Type B pancreatic cell (in vitro differentiated cells): Measurements from ENCODE around the gene BTG2. TPM values are rescaled to one million over a fixed set of nuclear protein-coding genes. Genes with fewer than 3 reads are reported as not detected.
A peak's percentile ranks its signal among the peaks of the same experiment; 100 is the strongest.

Experiments used
- DNase-seq: peaks from one replicate; pipeline ENCODE4 v3.0.0; 2021; ENCODE audit warnings: mixed read lengths; ENCODE audit not compliant: unreplicated experiment; ENCODE audit errors: extremely low spot score
- H3K27ac Mint-ChIP-seq: 2 replicates; pipeline ENCODE4 v1.8.0; 2021; ENCODE audit warnings: mild to moderate bottlenecking, mixed read lengths
- H3K27me3 Mint-ChIP-seq: 2 replicates; pipeline ENCODE4 v1.8.0; 2021; ENCODE audit warnings: mixed read lengths
- H3K36me3 Mint-ChIP-seq: 2 replicates; pipeline ENCODE4 v1.8.0; 2021; ENCODE audit warnings: mixed read lengths
- H3K4me1 Mint-ChIP-seq: one replicate; pipeline ENCODE4 v1.8.0; 2021; ENCODE audit warnings: mixed read lengths; ENCODE audit not compliant: unreplicated experiment
- H3K4me3 Mint-ChIP-seq: 2 replicates; pipeline ENCODE4 v1.8.0; 2021; ENCODE audit warnings: mild to moderate bottlenecking, mixed read lengths
- H3K9me3 Mint-ChIP-seq: 2 replicates; pipeline ENCODE4 v1.8.0; 2021; ENCODE audit warnings: mixed read lengths
- CTCF ChIP-seq: fragments of 200-600 bp; sonication (generic); conservative IDR thresholded peaks from 2 replicates; pipeline ENCODE4 v1.5.0; 2021; ENCODE audit warnings: antibody characterized with exemption, mild to moderate bottlenecking
- total RNA-seq: library from RNA; stranded (reverse); gene quantifications from 2 replicates; pipeline ENCODE4 v1.2.1, GENCODE V29; 2021; ENCODE audit warnings: low replicate concordance

The BTG2 gene
- total RNA-seq, 1 donor from 2014 or later: 49.8 TPM

DNA sequence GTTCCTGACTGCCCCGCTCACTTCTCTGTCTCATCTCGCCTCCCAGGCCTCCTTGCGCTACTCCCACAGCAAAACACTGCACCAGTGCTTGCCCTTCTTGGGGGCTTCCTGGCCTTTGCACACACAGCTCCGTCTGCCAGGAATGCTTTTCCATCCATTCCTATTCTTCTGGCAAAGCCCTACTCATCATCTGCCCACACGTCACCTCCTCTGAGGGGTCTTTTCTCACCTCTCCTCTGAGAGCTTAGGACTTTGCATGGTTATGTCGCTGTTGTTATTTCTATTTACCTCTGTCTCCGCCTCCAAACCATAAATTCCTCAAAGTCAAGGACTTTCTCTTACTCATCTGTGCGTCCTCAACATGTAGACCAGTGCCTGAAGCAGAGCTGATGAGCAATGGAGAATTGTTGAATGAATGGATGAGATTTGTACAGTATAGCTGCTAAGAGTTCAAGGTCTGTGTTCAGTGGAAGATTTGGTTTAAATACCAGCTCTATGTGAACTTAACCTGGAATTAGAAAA, 26.4 kb upstream of the BTG2 start:
- Mint-ChIP-seq H3K36me3 (no peaks in the 10 kb centered on the region), H3K4me3 (peak overlapping the region; percentile 54), H3K27me3 (no peaks in the 10 kb centered on the region), H3K9me3 (no peaks in the 10 kb centered on the region), H3K4me1 (peaks cover 46% of the 10 kb centered on the region), H3K27ac (peak overlapping the region; percentile 61)
- no peak for TF ChIP-seq CTCF
- no peak for DNase-seq

DNA sequence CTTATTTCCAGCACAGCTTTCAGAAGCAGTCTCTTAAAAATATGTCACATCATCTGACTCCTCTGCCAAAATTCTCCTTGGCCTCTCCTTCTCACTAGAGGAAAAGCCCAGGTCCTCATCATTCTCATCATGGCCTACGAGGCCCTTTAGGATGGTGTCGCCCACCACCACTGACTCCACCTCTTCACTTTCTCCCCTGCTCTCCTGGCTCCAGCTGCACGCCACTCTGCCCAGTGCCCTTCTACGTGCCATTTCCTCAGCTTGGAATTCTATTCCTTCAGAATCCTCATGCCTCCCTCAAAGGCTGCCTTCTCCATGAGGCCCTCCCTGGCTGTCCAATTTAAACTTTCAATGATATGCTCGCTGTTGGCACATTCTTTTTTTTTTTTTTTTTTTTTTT, 25.3 kb upstream of the BTG2 start:
- peaks cover 45% of the 10 kb centered on the region for H3K4me1 Mint-ChIP-seq
- DNase-seq: no peak
- no peaks in the 10 kb centered on the region for H3K36me3 Mint-ChIP-seq
- no peaks in the 10 kb centered on the region for H3K27me3 Mint-ChIP-seq
- TF ChIP-seq CTCF: no peak
- H3K4me3 Mint-ChIP-seq: no peak overlapping the region
- H3K27ac Mint-ChIP-seq: peak overlapping the region; percentile 18
- no peaks in the 10 kb centered on the region for H3K9me3 Mint-ChIP-seq

DNA sequence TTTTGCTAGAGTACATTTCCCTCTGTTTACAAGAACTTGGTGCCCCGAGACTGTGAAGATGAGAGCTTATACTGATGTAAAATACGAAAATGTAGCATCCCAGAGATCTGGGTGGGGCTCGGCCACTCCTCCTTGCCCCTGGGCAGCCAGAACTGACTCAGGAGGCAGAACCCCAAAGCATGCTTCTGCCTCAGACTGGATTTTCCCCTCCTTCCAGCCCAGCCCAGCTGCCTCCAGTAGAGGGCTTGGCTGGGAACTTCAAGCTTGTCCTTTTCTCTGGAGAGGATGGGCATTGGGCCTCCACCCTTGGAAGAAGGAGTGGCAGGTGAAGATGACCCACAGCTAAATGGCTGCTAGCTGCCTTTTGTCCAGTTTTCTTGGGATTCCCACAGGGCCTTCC, 24.3 kb upstream of the BTG2 start:
- TF ChIP-seq CTCF: no peak
- H3K27me3 Mint-ChIP-seq: no peaks in the 10 kb centered on the region
- H3K27ac Mint-ChIP-seq: peak overlapping the region; percentile 82
- H3K9me3 Mint-ChIP-seq: no peaks in the 10 kb centered on the region
- DNase-seq: no peak
- H3K4me3 Mint-ChIP-seq: no peak overlapping the region
- H3K4me1 Mint-ChIP-seq: peaks cover 44% of the 10 kb centered on the region
- H3K36me3 Mint-ChIP-seq: no peaks in the 10 kb centered on the region

GRCh38 chr1:203281851-203282661, 23.3 kb upstream of the BTG2 start:
- H3K4me3 Mint-ChIP-seq: no peak overlapping the region
- H3K9me3 Mint-ChIP-seq: no peaks in the 10 kb centered on the region
- DNase-seq: no peak
- TF ChIP-seq CTCF: no peak
- no peaks in the 10 kb centered on the region for H3K36me3 Mint-ChIP-seq
- H3K27me3 Mint-ChIP-seq: no peaks in the 10 kb centered on the region
- peak overlapping the region; percentile 83 for H3K27ac Mint-ChIP-seq
- peaks cover 52% of the 10 kb centered on the region for H3K4me1 Mint-ChIP-seq

DNA sequence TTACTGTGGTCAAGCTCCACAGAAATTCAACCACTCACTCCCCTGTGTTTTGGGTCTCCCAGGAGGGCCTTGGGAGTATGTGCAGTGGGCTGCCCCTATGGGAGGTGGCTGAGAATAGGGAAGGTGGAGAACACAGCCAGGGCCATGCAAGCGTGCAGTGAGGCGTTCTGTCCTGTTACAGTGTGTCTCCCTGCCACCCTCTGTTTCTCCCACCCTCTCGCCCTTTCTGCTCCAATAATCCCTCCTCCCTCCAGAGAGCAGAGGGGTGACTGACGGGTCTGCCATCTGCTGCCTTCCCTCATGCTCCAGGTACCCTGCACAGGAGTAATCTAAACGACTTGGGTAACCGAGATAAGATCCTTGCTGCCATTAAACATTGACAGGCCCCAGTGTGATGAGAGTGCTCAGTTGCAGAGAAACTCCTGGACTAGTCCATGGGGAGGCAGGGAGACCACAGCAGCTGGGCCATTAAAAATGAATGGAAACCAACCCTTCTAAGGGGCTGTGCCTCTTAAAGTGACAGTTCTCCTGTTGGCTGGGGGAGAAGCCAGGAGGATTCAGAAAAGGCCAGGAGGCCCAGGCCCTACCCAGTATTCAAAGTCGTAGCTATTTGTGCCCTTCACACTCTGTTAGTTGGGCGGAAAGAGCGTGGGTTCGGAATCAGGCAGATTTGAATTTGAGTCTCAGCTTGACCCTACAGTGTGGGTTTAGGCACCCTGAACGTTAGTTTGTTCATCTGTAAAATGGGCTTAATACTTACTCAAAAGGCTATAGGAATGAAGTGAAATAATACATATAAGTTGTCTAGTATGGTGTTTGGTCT, 22.4 kb upstream of the BTG2 start:
- Mint-ChIP-seq H3K9me3 (no peaks in the 10 kb centered on the region), H3K27me3 (no peaks in the 10 kb centered on the region), H3K4me1 (peaks cover 58% of the 10 kb centered on the region), H3K4me3 (peak overlapping the region; percentile 21), H3K27ac (peak overlapping the region; percentile 83), H3K36me3 (no peaks in the 10 kb centered on the region)
- no peak for TF ChIP-seq CTCF
- no peak for DNase-seq
